ENCODE data around the gene COMT.

- no peak for TF ChIP-seq CTCF (IDR thresholded peaks at IDR 0.05)
- TF ChIP-seq POLR2AphosphoS5 (IDR thresholded peaks at IDR 0.05) = no peak
Measured at GRCh38 chr22:19903031-19903430, 38.5 kb upstream of the COMT start.
